IMR-90 (cell line): ENCODE results near the gene RBM5. TPM values are rescaled to one million over a fixed set of nuclear protein-coding genes. Genes with fewer than 3 reads are reported as not detected.

Experiments used
- ATAC-seq: fragments of 200-7000 bp; cut with Tn5 transposase; 2 replicates; pipeline ENCODE4 v1.9.1; 2020; ENCODE audit warnings: low read depth, mild to moderate bottlenecking, moderate library complexity
- BruUV-seq: library from RNA; stranded (reverse); fragments of 400-500 nt; replicated peaks from 2 replicates; lab custom pipeline; 2021; lab: Mats Ljungman, UMichigan
- CTCF ChIA-PET: fragments of 300-600 bp; formaldehyde crosslinking; extraction: SDS; loops from one replicate; lab custom pipeline; 2021; ENCODE audit warnings: antibody characterized with exemption; lab: Yijun Ruan, JAX
- POLR2A ChIA-PET: fragments of 300-600 bp; sonication (Branson Sonifier 250); formaldehyde crosslinking; loops from one replicate; lab custom pipeline; 2022; ENCODE audit warnings: antibody characterized with exemption; ENCODE audit not compliant: unreplicated experiment; lab: Charles Lee
- DNase-seq: peaks from one replicate; pipeline ENCODE4 v3.0.0; 2013
- H2AFZ ChIP-seq: replicated peaks from 2 replicates; pipeline ENCODE3; 2013; ENCODE audit warnings: low read length, mild to moderate bottlenecking; ENCODE audit not compliant: poor library complexity
- H2AK5ac ChIP-seq: 2 replicates; pipeline ENCODE4 v1.6.1; 2013; ENCODE audit warnings: low read depth, low read length, inconsistent platforms
- H2AK9ac ChIP-seq: replicated peaks from 2 replicates; pipeline ENCODE3; 2013; ENCODE audit warnings: mild to moderate bottlenecking, low read depth, low read length, moderate library complexity; ENCODE audit not compliant: poor library complexity
- H2BK120ac ChIP-seq: 2 replicates; pipeline ENCODE4 v1.6.1; 2013; ENCODE audit warnings: low read depth, low read length, inconsistent platforms
- H2BK15ac ChIP-seq: 3 replicates; pipeline ENCODE4 v1.6.1; 2013; ENCODE audit warnings: low read depth, low read length, inconsistent platforms
- H2BK20ac ChIP-seq: 2 replicates; pipeline ENCODE4 v1.6.1; 2013; ENCODE audit warnings: low read depth, mild to moderate bottlenecking, inconsistent platforms, low read length, moderate library complexity
- H2BK5ac ChIP-seq: 2 replicates; pipeline ENCODE4 v1.6.1; 2013; ENCODE audit warnings: mild to moderate bottlenecking, low read depth, low read length, inconsistent platforms; ENCODE audit not compliant: poor library complexity, severe bottlenecking
- H3K14ac ChIP-seq: replicated peaks from 2 replicates; pipeline ENCODE4 v1.6.1; 2013; ENCODE audit warnings: low read depth, low read length, inconsistent platforms
- H3K18ac ChIP-seq: 2 replicates; pipeline ENCODE4 v1.6.1; 2013; ENCODE audit warnings: low read depth, low read length, control low read depth
- H3K23ac ChIP-seq: 2 replicates; pipeline ENCODE4 v1.6.1; 2013; ENCODE audit warnings: low read depth, low read length, inconsistent platforms
- H3K27ac ChIP-seq: 2 replicates; pipeline ENCODE4 v1.5.1; 2013; ENCODE audit warnings: mild to moderate bottlenecking, control low read depth, low read length; ENCODE audit not compliant: insufficient read depth
- H3K27me3 ChIP-seq: 2 replicates; pipeline ENCODE4 v1.6.1; 2013; ENCODE audit warnings: low read length; ENCODE audit not compliant: control insufficient read depth, insufficient read depth
- H3K36me3 ChIP-seq: 2 replicates; pipeline ENCODE4 v1.6.1; 2013; ENCODE audit warnings: low read length, mixed read lengths; ENCODE audit not compliant: control insufficient read depth, insufficient read depth
- H3K4ac ChIP-seq: 2 replicates; pipeline ENCODE4 v1.6.1; 2013; ENCODE audit warnings: low read depth, low read length, inconsistent platforms
- H3K4me1 ChIP-seq: 2 replicates; pipeline ENCODE4 v1.6.1; 2013; ENCODE audit warnings: low read length, mixed read lengths; ENCODE audit not compliant: control insufficient read depth, insufficient read depth
- H3K4me2 ChIP-seq: 2 replicates; pipeline ENCODE4 v1.6.1; 2013; ENCODE audit warnings: low read depth, mild to moderate bottlenecking, control low read depth, low read length, moderate library complexity
- H3K4me3 ChIP-seq: 2 replicates; pipeline ENCODE4 v1.5.1; 2013; ENCODE audit warnings: low read depth, mild to moderate bottlenecking, control low read depth, low read length, moderate library complexity; ENCODE audit not compliant: insufficient read depth
- H3K56ac ChIP-seq: 2 replicates; pipeline ENCODE4 v1.6.1; 2013; ENCODE audit warnings: low read length, inconsistent platforms; ENCODE audit not compliant: insufficient read depth; ENCODE audit errors: extremely low read depth
- H3K79me1 ChIP-seq, 2 experiments: 2 replicates each; pipeline ENCODE4 v1.6.1; 2013; ENCODE audit warnings: low read length in 2 of 2, inconsistent platforms in 1 of 2, low read depth in 1 of 2
- H3K9ac ChIP-seq: 2 replicates; pipeline ENCODE4 v1.6.1; 2013; ENCODE audit warnings: low read depth, low read length, control low read depth
- H3K9me1 ChIP-seq: 2 replicates; pipeline ENCODE4 v1.6.1; 2013; ENCODE audit warnings: low read length, inconsistent platforms; ENCODE audit not compliant: insufficient read depth
- H3K9me3 ChIP-seq: 2 replicates; pipeline ENCODE4 v1.6.1; 2013; ENCODE audit warnings: low read length; ENCODE audit not compliant: control insufficient read depth, insufficient read depth
- H4K20me1 ChIP-seq: 2 replicates; pipeline ENCODE4 v1.6.1; 2013; ENCODE audit warnings: low read length, inconsistent platforms; ENCODE audit not compliant: insufficient read depth
- H4K5ac ChIP-seq: 2 replicates; pipeline ENCODE4 v1.6.1; 2013; ENCODE audit warnings: mild to moderate bottlenecking, low read depth, low read length, control low read depth
- H4K8ac ChIP-seq, 2 experiments: 2 replicates each; pipeline ENCODE4 v1.6.1; 2013; ENCODE audit warnings: low read depth in 2 of 2, low read length in 2 of 2, control low read depth in 1 of 2, inconsistent platforms in 1 of 2
- H4K91ac ChIP-seq: 2 replicates; pipeline ENCODE4 v1.6.1; 2013; ENCODE audit warnings: low read depth, low read length, inconsistent platforms; ENCODE audit not compliant: insufficient read depth
- CEBPB ChIP-seq: IDR thresholded peaks from 2 replicates; pipeline ENCODE4 v1.6.1; 2012; ENCODE audit warnings: low read depth, low read length, improper control_type of control experiment
- CHD1 ChIP-seq: IDR thresholded peaks from 2 replicates; pipeline ENCODE4 v1.6.1; 2012; ENCODE audit warnings: low read depth, low read length, improper control_type of control experiment
- FOS ChIP-seq: fragments of 150-350 bp; IDR thresholded peaks from 2 replicates; pipeline ENCODE4 v1.6.1; 2016; ENCODE audit warnings: low read depth, low read length
- MAFK ChIP-seq: IDR thresholded peaks from 2 replicates; pipeline ENCODE4 v1.6.1; 2012; ENCODE audit warnings: low read depth, low read length, improper control_type of control experiment
- MAZ ChIP-seq: IDR thresholded peaks from 2 replicates; pipeline ENCODE4 v1.6.1; 2012; ENCODE audit warnings: low read depth, mild to moderate bottlenecking, low read length, improper control_type of control experiment, moderate library complexity, borderline replicate concordance
- MXI1 ChIP-seq: IDR thresholded peaks from 2 replicates; pipeline ENCODE4 v1.6.1; 2012; ENCODE audit warnings: low read depth, mild to moderate bottlenecking, low read length, moderate library complexity, borderline replicate concordance
- RCOR1 ChIP-seq: IDR thresholded peaks from 2 replicates; pipeline ENCODE4 v1.6.1; 2012; ENCODE audit warnings: mild to moderate bottlenecking, low read length, improper control_type of control experiment; ENCODE audit not compliant: insufficient replicate concordance
- WGBS, 2 experiments: methylation state at CpG; one replicate each; pipeline versions ENCODE4 v1.1.5 to v1.1.7; 2013; ENCODE audit warnings: missing lambda C conversion rate in 2 of 2; ENCODE audit not compliant: insufficient read length in 1 of 2; ENCODE audit errors: extremely low coverage in 2 of 2; 5-methylcytosine and 5-hydroxymethylcytosine counted together
- dilution Hi-C: fragments of 300-500 bp; cut with HindIII; formaldehyde crosslinking; loops from one replicate; pipeline ENCODE4 v1.14.3; 2018; ENCODE audit warnings: low sequenced_read_pairs; ENCODE audit not compliant: unreplicated experiment
- in situ Hi-C: fragments of 300-500 bp; cut with MboI; formaldehyde crosslinking; loops from 3 replicates; pipeline ENCODE4 v1.14.3; 2019; ENCODE audit warnings: low sequenced_read_pairs, inconsistent platforms, mixed read lengths
- intact Hi-C: fragments of 100-400 bp; cut with micrococcal nuclease; formaldehyde crosslinking; loops from 2 replicates; pipeline ENCODE4 v1.10.0; 2022
- polyA plus RNA-seq, 3 experiments: library from polyadenylated mRNA; depleted of rRNA; stranded (reverse); fragments of >200 nt; gene quantifications; 2 replicates each; pipeline ENCODE4 v1.2.3, GENCODE V29; 2012; ENCODE audit warnings: low replicate concordance in 1 of 3
- total RNA-seq: library from RNA; depleted of rRNA; stranded (reverse); fragments of >200 nt; gene quantifications from 2 replicates; pipeline ENCODE4 v1.2.3, GENCODE V29; 2012
- TF ChIP-seq, protein P1 (sequence below): conservative IDR thresholded peaks from 2 replicates; pipeline ENCODE4 v1.5.1; 2012; ENCODE audit warnings: mild to moderate bottlenecking, low read depth, low read length, improper control_type of control experiment

Gene RBM5
- total and polyA plus RNA-seq, 2 of the 4 experiments (the other 2 are of a cell fraction) = 121 to 155 TPM

DNA sequence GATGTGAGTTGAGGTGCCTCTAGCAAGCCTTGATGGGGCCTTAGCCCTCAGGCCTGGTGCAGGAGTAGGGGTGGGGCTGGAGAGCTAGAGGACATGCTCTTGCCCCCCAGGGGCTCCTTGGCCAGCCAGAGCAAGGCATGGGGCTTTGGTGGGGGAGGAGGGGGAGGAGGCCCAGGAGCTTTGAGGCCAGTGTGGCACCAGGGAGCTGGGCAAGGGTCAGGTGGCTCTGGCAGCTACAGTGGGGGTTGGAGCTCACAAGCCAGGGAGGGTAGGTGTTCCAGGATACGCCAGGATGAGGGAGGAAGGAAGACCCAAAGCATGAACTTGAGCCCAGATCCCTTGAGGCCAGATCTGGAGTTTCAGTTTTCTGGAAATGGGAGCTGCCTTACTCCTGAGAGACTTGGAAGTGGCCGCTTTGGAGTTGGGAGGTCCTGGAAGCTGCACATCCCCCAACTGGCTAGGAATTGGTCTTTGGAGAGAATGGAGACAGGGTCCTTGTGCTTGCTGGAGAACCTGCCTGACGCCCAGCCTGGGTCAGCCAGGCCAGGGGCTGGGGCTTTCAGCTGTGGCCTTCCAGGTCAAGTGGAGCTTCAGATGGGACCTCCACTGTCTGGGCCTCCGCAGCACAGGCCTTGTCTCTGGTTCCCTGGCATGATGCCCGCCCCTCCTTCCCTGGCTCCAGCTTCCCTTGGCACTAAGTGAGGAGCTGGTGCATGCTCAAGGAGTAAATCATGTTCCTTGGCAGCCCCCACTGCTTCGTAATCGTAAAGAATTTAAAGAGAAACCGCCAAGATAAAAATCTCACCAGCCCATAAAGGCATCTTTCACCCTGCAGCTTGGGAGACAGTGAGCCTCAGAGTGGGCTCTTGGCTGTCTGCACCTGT, 75.1 kb downstream of the RBM5 start:
- intact Hi-C loops (loop anchor here (2.0 kb wide), 1 partner anchor 63 kb away; no protein-coding TSS in a partner anchor), in situ Hi-C loops (no loop called here), dilution Hi-C loops (no loop called here)
- WGBS, 2 experiments = 14% methylated on average over 1 of the region's 8 CpGs; no CpG with 5 or more reads in 1 of the 2 experiments
- Histone ChIP-seq H4K20me1 (0 out of 2 replicates have a peak, but pooled peaks cover 4% of the 10 kb centered on the region), H3K23ac (peak overlapping the region; percentile 89), H4K91ac (peak overlapping the region; percentile 79), H3K36me3 (peaks cover 14% of the 10 kb centered on the region; the same call in 1 of the 2 replicates), H3K4me2 (peak overlapping the region; percentile 63), H4K8ac (peak overlapping the region; percentile 4 to 83; a peak in 3 of 4 replicates), H2BK120ac (peak overlapping the region; percentile 81), H3K4me1 (peaks cover 54% of the 10 kb centered on the region), H3K14ac (peak overlapping the region; percentile 86), H3K18ac (peak overlapping the region; percentile 84), H3K9me1 (peaks cover 34% of the 10 kb centered on the region), H3K9me3 (no peaks in the 10 kb centered on the region), H2BK20ac (peak overlapping the region; percentile 86), H2AK9ac (peak overlapping the region; percentile 93), H3K79me1 (peaks cover 13 to 76% of the 10 kb centered on the region in 2 experiments; a peak in 3 of 4 replicates), H3K27me3 (no peaks in the 10 kb centered on the region), H3K4ac (peak overlapping the region; percentile 91), H4K5ac (peak overlapping the region; percentile 93), H3K27ac (peak overlapping the region; percentile 30), H2BK15ac (peak overlapping the region; percentile 89; the same call in 1 of the 3 replicates), H2AFZ (peak overlapping the region; percentile 77), H2AK5ac (peak overlapping the region; percentile 95), H2BK5ac (peak overlapping the region; percentile 78), H3K9ac (peak overlapping the region; percentile 9; the same call in 1 of the 2 replicates), H3K56ac (peak overlapping the region; percentile 18), H3K4me3 (no peak overlapping the region)
- ChIA-PET CTCF (interaction anchor here (0.7 kb wide), 1 partner anchor 25 kb away, joined by 3 read pairs; no protein-coding TSS in a partner anchor), POLR2A (no interaction called here)
- ATAC-seq (peak; percentile 63), DNase-seq (peak; percentile 93)
- no peak for TF ChIP-seq RCOR1
- no peak for TF ChIP-seq MXI1
- TF ChIP-seq, protein P1, sequence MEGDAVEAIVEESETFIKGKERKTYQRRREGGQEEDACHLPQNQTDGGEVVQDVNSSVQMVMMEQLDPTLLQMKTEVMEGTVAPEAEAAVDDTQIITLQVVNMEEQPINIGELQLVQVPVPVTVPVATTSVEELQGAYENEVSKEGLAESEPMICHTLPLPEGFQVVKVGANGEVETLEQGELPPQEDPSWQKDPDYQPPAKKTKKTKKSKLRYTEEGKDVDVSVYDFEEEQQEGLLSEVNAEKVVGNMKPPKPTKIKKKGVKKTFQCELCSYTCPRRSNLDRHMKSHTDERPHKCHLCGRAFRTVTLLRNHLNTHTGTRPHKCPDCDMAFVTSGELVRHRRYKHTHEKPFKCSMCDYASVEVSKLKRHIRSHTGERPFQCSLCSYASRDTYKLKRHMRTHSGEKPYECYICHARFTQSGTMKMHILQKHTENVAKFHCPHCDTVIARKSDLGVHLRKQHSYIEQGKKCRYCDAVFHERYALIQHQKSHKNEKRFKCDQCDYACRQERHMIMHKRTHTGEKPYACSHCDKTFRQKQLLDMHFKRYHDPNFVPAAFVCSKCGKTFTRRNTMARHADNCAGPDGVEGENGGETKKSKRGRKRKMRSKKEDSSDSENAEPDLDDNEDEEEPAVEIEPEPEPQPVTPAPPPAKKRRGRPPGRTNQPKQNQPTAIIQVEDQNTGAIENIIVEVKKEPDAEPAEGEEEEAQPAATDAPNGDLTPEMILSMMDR = no peak
- no peak for TF ChIP-seq CEBPB
- TF ChIP-seq FOS = 0 out of 2 replicates have a peak, but pooled peaks have one; percentile 9
- peak; percentile 64 for TF ChIP-seq MAZ
- no peak for TF ChIP-seq CHD1
- no peak for TF ChIP-seq MAFK
- no TSS peak for BruUV-seq
